K562 (cell line): ENCODE results near the gene CTDSPL. TPM values are rescaled to one million over a fixed set of nuclear protein-coding genes. Genes with fewer than 3 reads are reported as not detected.

ENCODE experiments used
- ATAC-seq: fragments of 200-7000 bp; cut with Tn5 transposase; 3 replicates; pipeline ENCODE4 v1.9.1; 2020; ENCODE audit warnings: moderate library complexity
- BruUV-seq: library from RNA; stranded (reverse); fragments of 400-500 nt; replicated peaks from 2 replicates; lab custom pipeline; 2021; lab: Mats Ljungman, UMichigan
- CTCF ChIA-PET: fragments of 300-600 bp; formaldehyde crosslinking; extraction: SDS; loops from one replicate; lab custom pipeline; 2021; ENCODE audit warnings: low intra/inter-chr PET ratio; lab: Yijun Ruan, JAX
- POLR2A ChIA-PET: fragments of 300-600, 350-650 bp; sonication (Branson Sonifier 250); formaldehyde crosslinking; extraction: SDS; loops from one replicate; lab custom pipeline; 2021; ENCODE audit warnings: antibody characterized with exemption, inconsistent platforms; lab: Yijun Ruan, JAX
- DNase-seq, 4 experiments: peaks; one replicate each; pipeline versions ENCODE4 v3.0.0 to v3.0.0-alpha.2; 2011 to 2018; ENCODE audit warnings: low spot score in 3 of 4, mixed read lengths in 3 of 4; ENCODE audit errors: extremely low read depth in 1 of 4
- FAIRE-seq: peaks from 2 replicates; lab custom pipeline; 2011; peaks lifted over from hg19 to GRCh38; lab: Jason Lieb, UNC
- H2AFZ ChIP-seq: 2 replicates; pipeline ENCODE4 v1.6.0; 2011; ENCODE audit warnings: low read depth, low read length, control low read depth, inconsistent platforms
- H3K27ac ChIP-seq: fragments of 200-600 bp; 3 replicates; pipeline ENCODE4 v1.8.0; 2011; ENCODE audit warnings: low read depth, mild to moderate bottlenecking, control low read depth, inconsistent platforms, low read length, moderate library complexity, mixed read lengths; ENCODE audit errors: extremely low read depth
- H3K27me3 ChIP-seq, 2 experiments: fragments of 300-600 bp in 1 of 2; 2 replicates in 1 of 2; 3 replicates in 1 of 2; pipeline versions ENCODE4 v1.6.0 to v1.8.0; 2011; ENCODE audit warnings: inconsistent platforms in 2 of 2, low read length in 2 of 2, mild to moderate bottlenecking in 1 of 2, mixed read lengths in 1 of 2, moderate library complexity in 1 of 2; ENCODE audit not compliant: control insufficient read depth in 2 of 2, insufficient read depth in 2 of 2
- H3K36me3 ChIP-seq: fragments of 300-600 bp; 3 replicates; pipeline ENCODE4 v1.8.0; 2011; ENCODE audit warnings: mild to moderate bottlenecking, low read length, inconsistent platforms; ENCODE audit not compliant: control insufficient read depth, insufficient read depth
- H3K4me1 ChIP-seq, 2 experiments: fragments of 200-600 bp in 1 of 2; replicated peaks in 1 of 2; 2 replicates in 1 of 2; 3 replicates in 1 of 2; pipeline versions ENCODE4 v1.5.1 to v1.8.0; 2011; ENCODE audit warnings: inconsistent platforms in 2 of 2, low read length in 2 of 2, mild to moderate bottlenecking in 1 of 2, mixed read lengths in 1 of 2, moderate library complexity in 1 of 2; ENCODE audit not compliant: control insufficient read depth in 2 of 2, insufficient read depth in 2 of 2
- H3K4me2 ChIP-seq: 2 replicates; pipeline ENCODE4 v1.6.1; 2011; ENCODE audit warnings: low read length, control low read depth, inconsistent platforms, mixed read lengths; ENCODE audit not compliant: insufficient read depth
- H3K4me3 ChIP-seq: fragments of 200-600 bp; sonication (generic), shearing (Covaris generic); 2 replicates; pipeline ENCODE4 v1.5.1; 2016; ENCODE audit warnings: control low read depth, inconsistent platforms
- H3K79me2 ChIP-seq: fragments of 200-600 bp; 3 replicates; pipeline ENCODE4 v1.8.0; 2011; ENCODE audit warnings: low read length, inconsistent platforms; ENCODE audit not compliant: control insufficient read depth, insufficient read depth
- H3K9ac ChIP-seq, 2 experiments: 2 replicates each; pipeline versions ENCODE4 v1.6.0 to v1.6.1; 2011; ENCODE audit warnings: low read depth in 2 of 2, low read length in 2 of 2, control low read depth in 1 of 2, inconsistent platforms in 1 of 2, mild to moderate bottlenecking in 1 of 2, mixed read lengths in 1 of 2; ENCODE audit not compliant: insufficient read depth in 1 of 2
- H3K9me1 ChIP-seq: one replicate; pipeline ENCODE4 v1.6.0; 2011; ENCODE audit warnings: inconsistent platforms, mild to moderate bottlenecking, low read length, moderate library complexity; ENCODE audit not compliant: control insufficient read depth, insufficient read depth
- H3K9me3 ChIP-seq: replicated peaks from 2 replicates; pipeline ENCODE4 v1.5.1; 2011; ENCODE audit warnings: low read depth, low read length, inconsistent platforms; ENCODE audit not compliant: control insufficient read depth, insufficient read depth
- H4K20me1 ChIP-seq: replicated peaks from 2 replicates; pipeline ENCODE4 v1.6.1; 2011; ENCODE audit warnings: low read length, inconsistent platforms, mixed read lengths; ENCODE audit not compliant: control insufficient read depth, insufficient read depth
- BHLHE40 ChIP-seq: IDR thresholded peaks from 2 replicates; pipeline ENCODE4 v1.6.1; 2011; ENCODE audit warnings: low read length, improper control_type of control experiment
- CBFA2T3 ChIP-seq: fragments of 450-650 bp; IDR thresholded peaks from 2 replicates; pipeline ENCODE4 v1.6.1; 2017
- CHD4 ChIP-seq: fragments of 200-600 bp; sonication (generic); IDR thresholded peaks from 3 replicates; pipeline ENCODE4 v1.6.1; 2012; ENCODE audit warnings: low read depth, mild to moderate bottlenecking, mixed read lengths, low read length, inconsistent platforms; ENCODE audit not compliant: insufficient read depth, insufficient replicate concordance, poor library complexity, severe bottlenecking
- CXXC5 ChIP-seq: fragments of 250-450 bp; sonication (Bioruptor Pico); IDR thresholded peaks from 2 replicates; pipeline ENCODE4 v1.8.0; 2022; ENCODE audit warnings: inconsistent platforms, mild to moderate bottlenecking, moderate library complexity
- ESRRA ChIP-seq: fragments of 450-650 bp; IDR thresholded peaks from 2 replicates; pipeline ENCODE4 v1.6.1; 2014; ENCODE audit warnings: low read depth, mild to moderate bottlenecking, moderate library complexity, borderline replicate concordance
- HNRNPLL ChIP-seq: fragments of 200-400 bp; formaldehyde crosslinking; IDR thresholded peaks from 2 replicates; pipeline ENCODE4 v1.6.1; 2017; ENCODE audit warnings: low read length, low read depth, mild to moderate bottlenecking; ENCODE audit not compliant: poor library complexity, severe bottlenecking
- MEIS2 ChIP-seq: fragments of 450-650 bp; IDR thresholded peaks from 2 replicates; pipeline ENCODE4 v1.6.1; 2014; ENCODE audit warnings: mild to moderate bottlenecking; ENCODE audit not compliant: partially characterized antibody
- MLX ChIP-seq, 2 experiments: fragments of 450-650 bp in 1 of 2; sonication (generic) in 1 of 2; formaldehyde crosslinking; conservative IDR thresholded peaks; 2 replicates each; pipeline versions ENCODE4 v1.4.0 to v1.8.1; 2020 to 2022; ENCODE audit warnings: mild to moderate bottlenecking in 1 of 2, missing genetic modification reagents in 1 of 2
- PBX2 ChIP-seq, 2 experiments: IDR thresholded peaks in 1 of 2; conservative IDR thresholded peaks in 1 of 2; 2 replicates each; pipeline ENCODE4 v1.6.1; 2016; ENCODE audit warnings: low read depth in 2 of 2, mild to moderate bottlenecking in 1 of 2, missing compliant biosample characterization in 1 of 2, missing genetic modification characterization in 1 of 2, moderate library complexity in 1 of 2
- PKNOX1 ChIP-seq: fragments of 450-650 bp; IDR thresholded peaks from 2 replicates; pipeline ENCODE4 v1.6.1; 2016
- POLR2B ChIP-seq: fragments of 450-650 bp; IDR thresholded peaks from 2 replicates; pipeline ENCODE4 v1.6.1; 2018; ENCODE audit warnings: low read depth; ENCODE audit not compliant: partially characterized antibody
- POLR3A ChIP-seq: IDR thresholded peaks from 2 replicates; pipeline ENCODE4 v1.6.1; 2011; ENCODE audit warnings: borderline replicate concordance, mild to moderate bottlenecking, moderate library complexity; ENCODE audit not compliant: insufficient read length, insufficient read depth; ENCODE audit errors: extremely low read depth
- SMAD1 ChIP-seq: fragments of 150-350 bp; IDR thresholded peaks from 2 replicates; pipeline ENCODE4 v1.6.1; 2014; ENCODE audit warnings: low read length, low read depth; ENCODE audit not compliant: partially characterized antibody
- ZEB2 ChIP-seq: fragments of 450-650 bp; IDR thresholded peaks from 2 replicates; pipeline ENCODE4 v1.6.1; 2016
- WGBS: fragments of 100-300 bp; shearing (Covaris generic); methylation state at CpG from one replicate; pipeline ENCODE4 v1.1.6; 2016; ENCODE audit warnings: low coverage, mixed read lengths; ENCODE audit not compliant: insufficient coverage; ENCODE audit errors: missing lambda C conversion rate; 5-methylcytosine and 5-hydroxymethylcytosine counted together
- in situ Hi-C: fragments of 300-500 bp; cut with MboI; formaldehyde crosslinking; loops from 4 replicates; pipeline ENCODE4 v1.15.0; 2018; ENCODE audit warnings: inconsistent platforms, mixed read lengths
- intact Hi-C: fragments of 100-400 bp; cut with micrococcal nuclease; formaldehyde crosslinking; loops from 2 replicates; pipeline ENCODE4 v1.14.2; 2022
- polyA plus RNA-seq, 8 experiments: library from polyadenylated mRNA; depleted of rRNA in 4 of 8; stranded (reverse) in 5 of 8; unstranded in 3 of 8; fragments of >200 nt; fragmentation: Nextera tagmentation in 2 of 8; fragmentation: Illumina TruSeq in 1 of 8; extraction: Ambion mirVana in 2 of 8; extraction: Trizol in 1 of 8; gene quantifications; 2 replicates each; pipeline versions ENCODE4 v1.2.1 to v1.2.3, GENCODE V29; 2011 to 2014; ENCODE audit warnings: inconsistent platforms in 1 of 8, missing spikeins in 1 of 8
- total RNA-seq, 7 experiments: library from RNA; depleted of rRNA in 6 of 7; stranded (reverse); fragments of >200 nt in 6 of 7; fragmentation: Illumina TruSeq in 2 of 7; extraction: Trizol in 2 of 7; gene quantifications; 2 replicates each; pipeline versions ENCODE4 v1.2.1 to v1.2.3, GENCODE V29; 2011 to 2021; ENCODE audit warnings: low replicate concordance in 1 of 7

CTDSPL gene
- total and polyA plus RNA-seq, 9 of the 15 experiments (the other 6 are each of a cell fraction or from before 2014, with no cell fraction given), result 5.1 to 19.3 (median 11.3) TPM

- H3K79me2 ChIP-seq, result peaks cover 22% of the 10 kb centered on the region
- TF ChIP-seq MLX (CRISPR knock-in tag; conservative IDR thresholded peaks at IDR 0.05) (peak in 1 of 2 experiments; percentile 53; a peak in 1 of 4 replicates), POLR2B (no peak), BHLHE40 (peak; percentile 14; the same call in 1 of the 2 replicates), ESRRA (peak; percentile 51; the same call in 1 of the 2 replicates), CXXC5 (CRISPR knock-in tag) (0 out of 2 replicates have a peak, but pooled peaks have one; percentile 6), PBX2 (CRISPR knock-in tag; IDR thresholded peaks at IDR 0.05; ENCODE audit: low read depth) (no peak), PBX2 (tag; conservative IDR thresholded peaks at IDR 0.05; ENCODE audit: low read depth) (peak; percentile 57), PKNOX1 (peak; percentile 93), CHD4 (no peak), SMAD1 (no peak), POLR3A (no peak), HNRNPLL (no peak), CBFA2T3 (0 out of 2 replicates have a peak, but pooled peaks have one; percentile 15), MEIS2 (peak; percentile 65), ZEB2 (0 out of 2 replicates have a peak, but pooled peaks have one; percentile 19)
- peak overlapping the region; percentile 80 to 91 for H3K9ac ChIP-seq
- H2AFZ ChIP-seq, result peak overlapping the region; percentile 97
- FAIRE-seq, result peak; percentile 59
- H3K9me3 ChIP-seq, result no peaks in the 10 kb centered on the region
- no peaks in the 10 kb centered on the region for H3K27me3 ChIP-seq
- H4K20me1 ChIP-seq, result no peaks in the 10 kb centered on the region
- H3K4me3 ChIP-seq, result no peak overlapping the region
- peak in 3 of 4 experiments; percentile 51 to 64 (median 58) for DNase-seq
- peaks cover 23% of the 10 kb centered on the region for H3K36me3 ChIP-seq
- peak overlapping the region; percentile 86 for H3K4me2 ChIP-seq
- ChIA-PET POLR2A (interaction anchor here (0.6 to 2.2 kb wide), 6 partner anchors 9 to 127 kb away, joined by 3 to 8 read pairs (median 4); no protein-coding TSS in a partner anchor), CTCF (no interaction called here)
- 51% methylated on average over 8 of the region's 9 CpGs for WGBS
- peaks cover 59 to 64% of the 10 kb centered on the region in 2 experiments for H3K4me1 ChIP-seq
- ATAC-seq, result peak; percentile 1; the same call in 1 of the 3 replicates
- peak overlapping the region; percentile 47; the same call in 2 of the 3 replicates for H3K27ac ChIP-seq
- intact Hi-C loops, result no loop called here
- BruUV-seq, result no TSS peak
- in situ Hi-C loops, result no loop called here
- peaks cover 5% of the 10 kb centered on the region for H3K9me1 ChIP-seq
Measured at GRCh38 chr3:37992271-37993066, 130.8 kb downstream of the CTDSPL start.
